Measurements from ENCODE around the gene KIF17. TPM values are rescaled to one million over a fixed set of nuclear protein-coding genes. Genes with fewer than 3 reads are reported as not detected.
A peak's percentile ranks its signal among the peaks of the same experiment; 100 is the strongest.

KIF17 gene
- total RNA-seq, 2 experiments from 2014 or later, result not detected

DNA sequence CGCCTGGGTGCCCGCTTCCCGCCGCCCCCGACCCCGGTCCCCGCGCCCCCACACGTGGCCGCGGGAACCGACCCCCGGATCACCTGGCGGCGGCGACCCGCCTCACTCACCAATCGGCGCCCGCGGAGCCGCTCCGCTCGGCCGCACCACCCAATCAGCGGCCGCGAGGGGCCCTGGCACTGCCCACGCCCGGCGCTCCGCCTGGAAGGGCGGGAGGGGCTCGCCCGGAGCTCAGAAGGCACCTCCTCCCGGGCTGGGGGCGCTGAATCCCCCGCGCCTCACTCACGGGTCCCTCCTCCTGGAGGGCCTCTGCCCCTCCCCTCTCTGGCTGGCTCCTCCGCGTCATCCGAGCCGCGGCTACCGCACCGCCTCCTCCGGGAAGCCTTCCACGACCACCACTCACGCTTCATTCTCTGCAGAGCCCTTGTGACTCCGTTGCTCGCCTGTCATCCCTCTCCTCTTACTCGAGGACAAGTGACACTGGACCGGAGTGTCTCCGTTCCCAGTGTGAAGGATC lies 14.3 kb upstream of the KIF17 start:
- Mint-ChIP-seq H3K27ac (no peak overlapping the region), H3K4me3 (peak overlapping the region; percentile 79), H3K9me3 (ENCODE audit: low read depth) (no peaks in the 10 kb centered on the region), H3K4me1 (peaks cover 20% of the 10 kb centered on the region), H3K27me3 (peaks cover 43% of the 10 kb centered on the region), H3K36me3 (peaks cover 5% of the 10 kb centered on the region)
- CTCF ChIA-PET, result interaction anchor here (1.8 to 4.3 kb wide), 2 partner anchors 35 kb away, joined by 5 to 22 read pairs; no protein-coding TSS in a partner anchor
- DNase-seq, result no peak
- peak; percentile 78 for ATAC-seq

DNA sequence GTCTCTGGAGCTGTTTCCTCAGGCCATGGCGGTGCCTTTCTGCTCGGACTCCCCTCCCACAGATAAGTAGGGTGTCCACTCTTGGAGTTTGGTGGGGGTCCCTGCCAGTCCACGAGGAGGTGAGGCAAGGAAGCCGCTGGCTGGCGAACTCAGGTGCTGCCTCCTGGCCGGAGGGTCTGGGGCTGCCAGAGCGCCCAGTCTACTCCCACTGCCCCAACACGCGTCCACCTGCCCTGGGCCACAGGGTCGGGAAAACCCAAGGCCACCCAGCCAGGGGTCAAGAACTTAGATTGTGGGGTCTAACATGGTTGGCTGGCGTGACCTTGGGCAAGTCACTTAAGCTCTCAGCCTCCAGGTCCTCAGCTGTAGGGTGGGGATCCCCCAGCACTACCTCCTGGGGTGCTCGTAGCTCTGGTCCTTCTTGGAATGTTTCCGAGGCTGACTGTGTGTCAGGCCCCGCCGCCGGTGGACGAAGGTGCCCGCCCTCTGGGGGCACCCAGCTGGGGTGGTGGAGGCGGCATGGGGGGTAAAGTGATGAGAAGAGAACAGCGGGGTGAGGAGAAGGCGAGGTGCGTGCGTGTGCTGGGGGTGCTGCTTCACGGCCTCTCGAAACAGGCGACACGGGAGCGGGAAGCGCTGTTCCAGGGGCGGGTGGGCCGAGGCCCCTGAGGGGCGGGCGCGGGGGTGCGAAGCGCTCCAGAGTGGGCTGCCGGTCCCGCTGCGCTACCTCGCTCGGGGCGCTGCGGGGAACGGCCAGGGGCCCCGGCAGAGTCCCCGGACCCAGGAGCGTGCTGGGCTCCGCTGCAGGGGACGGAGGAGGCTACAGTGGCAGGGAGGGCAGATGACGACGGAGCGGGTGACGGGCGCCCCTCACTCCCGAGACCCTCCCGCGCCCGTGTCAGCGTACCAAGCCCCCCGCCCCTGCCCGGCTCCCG lies 13.5 kb upstream of the KIF17 start:
- peaks cover 20% of the 10 kb centered on the region for H3K4me1 Mint-ChIP-seq

DNA sequence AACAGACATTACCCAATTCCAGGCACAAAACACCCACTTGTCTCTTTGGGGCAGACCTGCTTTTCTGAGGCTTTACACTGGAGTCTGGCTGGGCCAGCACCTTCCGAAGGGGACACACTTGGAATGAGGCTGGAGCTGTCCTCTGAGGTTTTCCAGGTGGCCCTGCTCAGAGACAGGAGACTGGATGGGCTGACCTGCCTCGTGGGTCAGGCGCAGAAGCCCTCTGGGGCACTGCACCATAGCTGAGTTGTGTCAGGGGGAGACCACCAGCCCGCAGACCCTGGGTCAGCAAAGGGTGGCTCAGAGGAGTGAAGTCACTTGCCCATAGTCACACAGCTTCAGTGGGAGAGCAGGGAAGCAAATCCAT lies 12.9 kb upstream of the KIF17 start:
- no peak overlapping the region for H3K27ac Mint-ChIP-seq
- peaks cover 1% of the 10 kb centered on the region for H3K36me3 Mint-ChIP-seq
- DNase-seq (no peak), ATAC-seq (no peak)
- no peaks in the 10 kb centered on the region for H3K9me3 Mint-ChIP-seq (ENCODE audit: low read depth)
- peaks cover 43% of the 10 kb centered on the region for H3K27me3 Mint-ChIP-seq
- no peak overlapping the region for H3K4me3 Mint-ChIP-seq
- peaks cover 20% of the 10 kb centered on the region for H3K4me1 Mint-ChIP-seq
- CTCF ChIA-PET, result interaction anchor here (0.5 to 4.3 kb wide), 4 partner anchors 33 to 1151 kb away, joined by 3 to 22 read pairs (median 4); no protein-coding TSS in a partner anchor

More for the DNA sequence above, 13.5 kb upstream of the KIF17 start:
- ATAC-seq, result peak; percentile 29
- H3K27ac Mint-ChIP-seq, result no peak overlapping the region
- peaks cover 43% of the 10 kb centered on the region for H3K27me3 Mint-ChIP-seq
- peak overlapping the region; percentile 46 for H3K4me3 Mint-ChIP-seq
- CTCF ChIA-PET, result interaction anchor here (0.5 to 4.3 kb wide), 4 partner anchors 34 to 1151 kb away, joined by 3 to 22 read pairs (median 4); no protein-coding TSS in a partner anchor
- H3K36me3 Mint-ChIP-seq, result peaks cover 4% of the 10 kb centered on the region
- no peaks in the 10 kb centered on the region for H3K9me3 Mint-ChIP-seq (ENCODE audit: low read depth)
- DNase-seq, result no peak

DNA sequence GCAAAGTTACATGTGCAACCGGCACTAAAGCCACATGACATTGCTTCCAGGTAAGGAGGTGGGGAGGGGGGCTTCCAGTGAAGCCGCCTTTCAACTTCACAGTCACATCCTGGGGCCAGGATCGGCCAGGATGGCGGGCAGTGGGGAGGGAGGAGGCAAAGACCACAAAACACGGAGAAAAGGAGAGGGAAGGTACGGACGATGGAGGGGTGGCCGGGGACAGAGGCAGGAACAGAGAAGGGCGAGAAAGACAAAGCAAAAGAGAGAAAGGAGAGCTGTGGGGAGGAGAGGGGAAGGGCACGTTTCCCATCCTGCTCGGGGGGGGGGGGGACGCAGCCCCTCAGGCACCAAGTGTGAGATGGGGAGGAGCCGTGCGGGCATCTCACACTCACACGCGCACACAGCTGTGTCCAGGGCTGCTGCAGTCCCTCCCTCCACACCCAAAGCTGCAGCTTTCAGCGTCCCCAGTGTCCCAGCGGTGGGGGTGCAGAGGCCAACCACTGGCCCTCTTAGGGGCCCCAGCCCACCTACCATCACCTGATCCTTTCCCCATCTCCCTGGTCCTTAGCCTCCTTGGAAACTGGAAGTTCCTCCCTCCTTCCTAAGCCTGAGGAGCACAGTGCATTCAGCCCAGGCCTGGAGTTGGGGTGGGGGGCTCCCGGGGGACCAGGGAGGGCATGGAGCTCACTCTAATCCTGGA lies 12.3 kb upstream of the KIF17 start:
- Mint-ChIP-seq H3K27me3 (peaks cover 43% of the 10 kb centered on the region), H3K27ac (no peak overlapping the region), H3K36me3 (no peaks in the 10 kb centered on the region), H3K9me3 (ENCODE audit: low read depth) (no peaks in the 10 kb centered on the region), H3K4me1 (peaks cover 20% of the 10 kb centered on the region), H3K4me3 (no peak overlapping the region)
- DNase-seq (no peak), ATAC-seq (no peak)
- CTCF ChIA-PET, result interaction anchor here (1.2 to 4.3 kb wide), 3 partner anchors 33 to 540 kb away, joined by 3 to 22 read pairs (median 4); no protein-coding TSS in a partner anchor

DNA sequence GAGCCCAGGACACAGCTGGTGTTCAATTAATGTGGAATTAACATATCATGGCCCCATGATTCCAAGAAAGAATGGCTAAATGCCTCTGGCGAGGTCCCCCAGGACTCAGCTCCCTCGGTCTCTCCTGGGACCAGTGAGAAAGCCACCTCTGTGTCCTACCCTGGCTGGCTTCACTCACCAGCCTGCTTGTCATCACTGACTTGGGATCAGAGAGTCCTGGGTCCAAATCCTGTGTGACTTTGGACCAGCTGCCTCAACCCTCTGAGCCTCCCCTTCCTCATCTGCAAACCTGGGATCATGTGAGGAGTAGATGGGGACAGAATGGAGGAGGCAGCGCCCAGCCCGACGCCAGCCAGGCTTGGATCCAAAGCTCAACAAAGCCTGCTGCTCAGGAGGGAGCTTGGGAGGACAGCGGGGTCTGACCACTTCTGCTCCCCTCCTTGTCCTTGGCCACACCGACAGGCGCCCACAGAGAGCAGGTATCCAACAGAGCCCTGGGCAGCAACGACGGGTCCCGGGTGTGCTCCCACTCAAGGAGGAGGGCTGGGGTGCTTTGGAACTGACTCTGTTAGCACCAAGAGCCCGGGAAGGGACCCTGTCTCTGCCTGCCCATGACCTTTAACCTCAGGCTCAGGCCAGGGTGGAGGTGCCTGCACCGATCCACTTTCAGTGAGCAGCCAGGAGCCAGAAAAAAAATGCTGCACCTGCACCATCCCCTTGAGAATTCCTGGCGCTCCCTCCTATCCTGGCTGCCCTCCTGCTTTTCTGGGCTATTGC lies 11.5 kb upstream of the KIF17 start:
- CTCF ChIA-PET, result interaction anchor here (0.9 to 4.3 kb wide), 3 partner anchors 32 to 88 kb away, joined by 3 to 22 read pairs (median 3); no protein-coding TSS in a partner anchor
- no peak for DNase-seq
- Mint-ChIP-seq H3K27me3 (peaks cover 43% of the 10 kb centered on the region), H3K9me3 (ENCODE audit: low read depth) (no peaks in the 10 kb centered on the region), H3K4me3 (no peak overlapping the region), H3K27ac (no peak overlapping the region), H3K36me3 (no peaks in the 10 kb centered on the region), H3K4me1 (peaks cover 20% of the 10 kb centered on the region)
- ATAC-seq, result no peak

DNA sequence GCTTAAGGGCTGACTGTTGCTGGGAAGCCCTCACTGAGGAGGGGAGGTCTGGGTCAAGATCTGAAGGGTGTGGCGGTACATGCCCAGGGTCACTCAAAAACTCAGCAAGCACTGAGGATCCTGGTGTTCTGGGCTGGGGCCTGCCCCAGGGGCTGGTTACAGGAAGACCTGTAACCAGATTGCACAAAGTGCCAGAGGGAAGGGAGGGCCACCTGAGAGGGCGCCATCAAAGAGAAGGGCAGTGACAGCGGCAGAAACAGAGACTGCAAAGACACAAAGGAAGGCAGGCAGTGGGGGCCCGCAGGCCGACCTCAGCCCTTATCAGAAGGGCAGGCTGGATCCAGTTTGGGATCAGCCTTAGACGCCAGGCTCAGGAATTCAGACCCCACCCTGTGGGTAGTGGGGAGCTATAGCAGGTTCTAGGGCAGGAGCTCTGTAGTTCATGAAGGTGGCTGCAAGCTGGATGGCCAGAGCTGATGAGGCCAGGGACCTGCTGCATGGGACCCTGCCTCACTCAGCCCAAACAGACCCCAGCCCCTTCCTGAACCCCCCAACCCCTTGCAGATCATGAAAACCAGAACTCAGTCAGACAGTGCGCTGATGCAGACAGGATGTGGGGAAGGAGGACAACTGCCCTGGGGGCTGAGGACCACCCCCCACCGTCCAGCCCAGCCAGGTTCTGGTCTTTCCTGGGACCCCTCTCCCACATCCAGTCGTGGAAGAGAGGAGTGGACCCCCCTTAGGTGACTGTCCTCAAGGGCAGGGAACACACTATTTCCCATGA lies 10.8 kb upstream of the KIF17 start:
- Mint-ChIP-seq H3K36me3 (no peaks in the 10 kb centered on the region), H3K4me1 (peaks cover 20% of the 10 kb centered on the region), H3K27ac (no peak overlapping the region), H3K4me3 (no peak overlapping the region), H3K27me3 (peaks cover 40% of the 10 kb centered on the region), H3K9me3 (ENCODE audit: low read depth) (no peaks in the 10 kb centered on the region)
- ATAC-seq (no peak), DNase-seq (peak; percentile 34)
- CTCF ChIA-PET, result interaction anchor here (0.9 to 1.3 kb wide), 4 partner anchors 30 to 87 kb away, joined by 3 to 4 read pairs (median 4); no protein-coding TSS in a partner anchor

DNA sequence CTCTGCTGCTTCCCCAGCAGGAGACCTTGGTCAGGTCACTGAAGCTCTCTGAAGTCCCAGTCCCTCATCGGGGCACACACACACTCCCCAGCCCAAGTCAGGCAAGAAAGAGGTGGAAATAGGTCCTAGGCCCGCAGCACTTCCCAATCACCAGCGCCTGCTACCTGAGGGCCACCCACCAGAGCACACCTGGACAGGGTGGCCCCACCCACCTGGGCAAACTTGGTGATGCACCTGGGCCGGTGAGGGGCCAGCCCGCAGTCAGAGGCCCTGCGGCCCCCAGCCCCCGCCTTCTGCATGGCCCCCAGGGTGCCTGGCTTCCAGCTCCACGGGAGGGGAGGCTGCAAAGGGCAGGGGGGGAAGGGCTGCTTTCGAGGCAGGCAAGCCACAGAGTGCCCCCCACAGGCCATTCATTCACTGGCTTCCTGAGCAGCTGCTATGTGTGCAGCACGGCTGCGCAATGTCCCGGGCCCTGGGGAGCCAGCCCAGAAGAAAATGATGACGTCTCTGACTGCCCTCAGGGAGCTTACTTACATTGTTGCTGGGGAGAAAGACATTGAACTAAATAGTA lies 10.0 kb upstream of the KIF17 start:
- CTCF ChIA-PET, result interaction anchor here (1.0 to 1.3 kb wide), 3 partner anchors 29 to 86 kb away, joined by 3 to 4 read pairs (median 4); no protein-coding TSS in a partner anchor
- ATAC-seq, result no peak
- H3K4me3 Mint-ChIP-seq, result no peak overlapping the region
- peaks cover 13% of the 10 kb centered on the region for H3K4me1 Mint-ChIP-seq
- no peak overlapping the region for H3K27ac Mint-ChIP-seq
- H3K9me3 Mint-ChIP-seq (ENCODE audit: low read depth), result no peaks in the 10 kb centered on the region
- peaks cover 40% of the 10 kb centered on the region for H3K27me3 Mint-ChIP-seq
- peak; percentile 40 for DNase-seq
- H3K36me3 Mint-ChIP-seq, result no peaks in the 10 kb centered on the region

DNA sequence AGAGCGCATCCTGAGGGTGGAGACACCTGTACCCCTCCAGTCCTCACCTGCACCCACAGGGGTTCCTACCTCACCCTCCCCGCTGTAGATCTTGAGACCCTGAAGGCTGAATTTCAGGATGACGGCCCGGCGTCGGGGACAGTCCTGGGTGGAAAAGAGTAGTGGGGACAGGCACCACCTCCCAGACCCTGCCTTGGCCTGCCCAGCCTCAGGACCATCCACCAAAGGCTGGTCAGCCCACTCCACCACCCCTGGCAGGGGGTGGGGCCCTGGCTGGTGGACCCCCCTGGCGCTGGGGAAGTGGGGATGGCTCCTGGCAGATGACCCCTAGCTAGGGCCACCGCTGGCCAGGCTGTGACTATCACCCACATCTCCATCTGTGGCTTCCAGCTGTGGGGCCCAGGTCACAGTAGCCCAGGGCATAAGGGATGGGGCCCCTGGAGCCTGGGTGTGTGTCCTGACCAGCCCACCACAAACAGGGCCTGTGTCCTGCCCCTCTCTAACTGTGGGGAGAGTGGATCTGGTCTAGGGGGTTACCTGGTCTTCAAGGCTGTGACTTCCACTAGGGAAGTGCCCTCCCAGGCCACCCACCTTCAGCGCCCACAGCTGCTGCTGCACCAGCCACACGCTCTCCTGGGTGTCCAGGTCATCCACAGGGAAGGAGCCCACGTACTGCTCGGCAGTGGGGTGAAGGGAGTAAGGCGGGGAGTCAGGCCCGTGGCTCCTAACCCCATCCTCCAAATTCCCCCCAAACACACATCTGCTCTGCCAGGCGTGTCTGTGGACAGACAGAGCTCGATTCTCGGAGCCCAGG lies 9.3 kb upstream of the KIF17 start:
- peaks cover 6% of the 10 kb centered on the region for H3K4me1 Mint-ChIP-seq
- no peak overlapping the region for H3K27ac Mint-ChIP-seq
- H3K4me3 Mint-ChIP-seq, result no peak overlapping the region
- no peaks in the 10 kb centered on the region for H3K9me3 Mint-ChIP-seq (ENCODE audit: low read depth)
- ATAC-seq, result no peak
- DNase-seq, result peak; percentile 33
- CTCF ChIA-PET, result interaction anchor here (1.0 to 1.3 kb wide), 2 partner anchors 29 to 30 kb away, joined by 4 read pairs; no protein-coding TSS in a partner anchor
- peaks cover 35% of the 10 kb centered on the region for H3K27me3 Mint-ChIP-seq
- H3K36me3 Mint-ChIP-seq, result no peaks in the 10 kb centered on the region

DNA sequence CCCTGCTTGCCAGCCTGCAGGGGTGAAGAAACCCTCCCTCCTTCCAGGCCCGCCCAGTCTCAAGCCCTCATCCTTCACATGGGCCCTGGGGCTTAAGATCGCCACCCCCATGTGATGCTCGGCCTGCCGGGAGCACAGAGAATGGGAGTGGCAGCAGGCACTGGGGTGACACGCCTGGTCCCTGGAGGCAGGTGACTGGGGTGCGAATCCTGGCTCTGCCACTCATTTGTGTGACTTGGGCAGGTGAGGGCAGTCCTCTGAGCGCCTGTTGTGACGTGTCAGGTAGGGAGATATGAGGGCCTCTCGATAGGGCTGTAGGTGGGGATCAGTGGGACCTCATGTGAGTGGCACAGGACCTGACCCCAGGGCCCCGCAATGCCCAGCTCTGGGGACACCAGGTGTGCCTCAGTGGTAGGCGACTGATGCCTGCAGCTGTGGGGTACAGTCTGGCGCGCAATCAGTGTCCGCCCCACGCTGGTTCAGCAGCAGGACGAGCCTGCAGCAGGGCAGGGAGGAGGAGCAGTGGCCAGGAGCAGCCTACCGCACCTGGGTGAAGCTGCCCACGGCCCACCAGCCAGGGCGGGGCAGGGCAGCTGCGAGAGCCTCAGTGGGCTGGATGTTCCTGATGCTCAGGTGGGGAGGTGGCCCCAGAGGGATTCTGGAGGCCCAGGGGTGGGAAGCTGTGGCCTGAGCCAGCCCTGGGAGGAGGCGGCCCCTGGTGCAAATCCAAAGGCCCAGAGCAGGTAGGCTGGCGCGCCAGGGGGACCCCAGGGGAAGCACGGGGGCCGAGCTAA lies 8.5 kb upstream of the KIF17 start:
- H3K9me3 Mint-ChIP-seq (ENCODE audit: low read depth), result no peaks in the 10 kb centered on the region
- no peak for ATAC-seq
- H3K36me3 Mint-ChIP-seq, result no peaks in the 10 kb centered on the region
- peaks cover 4% of the 10 kb centered on the region for H3K4me1 Mint-ChIP-seq
- H3K4me3 Mint-ChIP-seq, result no peak overlapping the region
- H3K27ac Mint-ChIP-seq, result no peak overlapping the region
- peaks cover 33% of the 10 kb centered on the region for H3K27me3 Mint-ChIP-seq
- CTCF ChIA-PET, result no interaction called here
- peak; percentile 38 for DNase-seq

DNA sequence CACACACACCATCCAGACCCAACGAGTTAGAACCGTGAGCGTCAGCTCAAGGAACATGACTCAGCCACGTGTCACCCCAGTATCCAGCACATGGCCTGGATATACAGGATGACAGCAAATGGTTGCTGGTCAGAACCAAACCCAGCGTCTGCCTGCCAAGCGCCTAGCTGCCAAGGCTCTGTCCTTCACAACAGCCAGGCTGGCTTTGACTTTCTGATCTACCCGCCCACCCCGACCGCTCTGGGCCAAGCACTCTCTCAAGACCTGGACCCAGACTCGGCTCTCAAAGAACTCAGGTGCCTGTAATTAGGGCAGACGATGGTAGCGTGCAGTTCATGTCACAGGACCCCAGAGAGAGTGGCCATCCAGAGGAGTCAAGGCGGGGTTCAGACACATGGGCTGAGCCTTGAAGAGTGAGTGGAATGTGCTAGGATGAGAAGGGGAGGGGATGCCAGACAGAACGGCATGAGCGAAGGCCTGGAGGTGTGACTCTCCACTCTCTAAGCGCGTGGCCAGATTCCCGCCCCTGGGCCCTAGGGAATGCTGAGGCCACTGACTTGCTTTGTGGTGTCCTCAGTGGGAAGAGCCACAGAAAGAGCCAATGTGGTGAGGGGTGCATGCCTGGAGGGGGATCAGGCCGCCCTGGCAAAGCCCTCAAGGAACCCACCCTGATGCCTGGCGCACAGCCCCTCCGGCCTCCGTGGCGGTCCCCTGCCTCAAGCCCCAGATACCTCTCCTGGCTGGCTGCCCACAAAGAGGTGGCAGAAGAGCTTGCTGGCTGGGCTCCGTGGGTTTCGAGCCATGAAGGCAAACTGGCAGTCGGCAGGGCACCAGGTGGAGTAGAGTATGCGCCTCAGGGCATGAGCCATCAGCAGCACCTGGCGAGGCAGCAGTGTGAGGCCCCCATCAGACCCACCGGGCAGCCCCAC lies 7.6 kb upstream of the KIF17 start:
- H3K4me3 Mint-ChIP-seq, result no peak overlapping the region
- CTCF ChIA-PET, result no interaction called here
- no peaks in the 10 kb centered on the region for H3K36me3 Mint-ChIP-seq
- peaks cover 4% of the 10 kb centered on the region for H3K4me1 Mint-ChIP-seq
- DNase-seq (peak; percentile 38), ATAC-seq (no peak)
- H3K27me3 Mint-ChIP-seq, result peaks cover 28% of the 10 kb centered on the region
- no peaks in the 10 kb centered on the region for H3K9me3 Mint-ChIP-seq (ENCODE audit: low read depth)
- no peak overlapping the region for H3K27ac Mint-ChIP-seq
